A673 (cell line): Measurements from ENCODE around the gene ADORA2A. TPM values are rescaled to one million over a fixed set of nuclear protein-coding genes. Genes with fewer than 3 reads are reported as not detected.
A peak's percentile ranks its signal among the peaks of the same experiment; 100 is the strongest.

Experiments used
- BruUV-seq: library from RNA; stranded (reverse); fragments of 400-500 nt; replicated peaks from 2 replicates; lab custom pipeline; 2021; lab: Mats Ljungman, UMichigan
- CTCF ChIA-PET: fragments of 300-600 bp; sonication (Branson Sonifier 250); formaldehyde crosslinking; loops from one replicate; lab custom pipeline; 2022; ENCODE audit warnings: antibody characterized with exemption; lab: Charles Lee
- POLR2A ChIA-PET: fragments of 300-600 bp; sonication (Branson Sonifier 250); formaldehyde crosslinking; loops from one replicate; lab custom pipeline; 2022; ENCODE audit warnings: antibody characterized with exemption; ENCODE audit not compliant: low non-redundant PET; lab: Charles Lee
- DNase-seq: peaks from one replicate; pipeline ENCODE4 v3.0.0-alpha.2; 2015; ENCODE audit warnings: low spot score
- H3K27ac ChIP-seq: fragments of 200-600 bp; sonication (generic); 2 replicates; pipeline ENCODE4 v1.5.1; 2016; ENCODE audit warnings: mixed run types, low read depth, mild to moderate bottlenecking, mixed read lengths, antibody characterized with exemption, low read length; ENCODE audit not compliant: poor library complexity, severe bottlenecking
- H3K27me3 ChIP-seq: fragments of 200-600 bp; sonication (generic); replicated peaks from 2 replicates; pipeline ENCODE4 v1.6.1; 2017; ENCODE audit warnings: mixed run types, low read depth, mild to moderate bottlenecking, mixed read lengths, antibody characterized with exemption, low read length; ENCODE audit not compliant: insufficient read depth, poor library complexity
- H3K36me3 ChIP-seq: fragments of 200-600 bp; sonication (generic); 2 replicates; pipeline ENCODE4 v1.6.1; 2016; ENCODE audit warnings: mixed run types, mild to moderate bottlenecking, mixed read lengths, antibody characterized with exemption, low read length; ENCODE audit not compliant: insufficient read depth, poor library complexity, severe bottlenecking
- H3K4me1 ChIP-seq: fragments of 200-600 bp; sonication (generic); 2 replicates; pipeline ENCODE4 v1.6.1; 2017; ENCODE audit warnings: mixed run types, mild to moderate bottlenecking, mixed read lengths, antibody characterized with exemption, low read length; ENCODE audit not compliant: insufficient read depth, poor library complexity, severe bottlenecking
- H3K4me3 ChIP-seq: fragments of 200-600 bp; sonication (generic); 2 replicates; pipeline ENCODE4 v1.5.1; 2016; ENCODE audit warnings: low read depth, mixed run types, mild to moderate bottlenecking, mixed read lengths, low read length; ENCODE audit not compliant: poor library complexity, severe bottlenecking
- H3K9me3 ChIP-seq: fragments of 200-600 bp; sonication (generic); 2 replicates; pipeline ENCODE4 v1.6.1; 2016; ENCODE audit warnings: mixed run types, low read depth, mild to moderate bottlenecking, mixed read lengths, antibody characterized with exemption, low read length; ENCODE audit not compliant: poor library complexity, severe bottlenecking
- CTCF ChIP-seq: fragments of 300-800, 200-600 bp; sonication (generic); conservative IDR thresholded peaks from 2 replicates; pipeline ENCODE4 v1.5.1; 2017; ENCODE audit warnings: low read depth, mild to moderate bottlenecking, antibody characterized with exemption, low read length, moderate library complexity, mixed read lengths
- EZH2 ChIP-seq: fragments of 200-600 bp; sonication (generic); IDR thresholded peaks from 2 replicates; pipeline ENCODE4 v1.6.1; 2017; ENCODE audit warnings: borderline replicate concordance, low read depth, mild to moderate bottlenecking, mixed read lengths, antibody characterized with exemption, low read length; ENCODE audit not compliant: poor library complexity, severe bottlenecking
- intact Hi-C: fragments of 100-400 bp; cut with micrococcal nuclease; formaldehyde crosslinking; loops from one replicate; pipeline ENCODE4 v1.10.0; 2022; ENCODE audit not compliant: unreplicated experiment
- total RNA-seq: library from RNA; stranded (reverse); gene quantifications from 2 replicates; pipeline ENCODE4 v1.2.3, GENCODE V29; 2021

Gene ADORA2A
- total RNA-seq, 1 experiment from 2014 or later: 9.6 TPM

DNA sequence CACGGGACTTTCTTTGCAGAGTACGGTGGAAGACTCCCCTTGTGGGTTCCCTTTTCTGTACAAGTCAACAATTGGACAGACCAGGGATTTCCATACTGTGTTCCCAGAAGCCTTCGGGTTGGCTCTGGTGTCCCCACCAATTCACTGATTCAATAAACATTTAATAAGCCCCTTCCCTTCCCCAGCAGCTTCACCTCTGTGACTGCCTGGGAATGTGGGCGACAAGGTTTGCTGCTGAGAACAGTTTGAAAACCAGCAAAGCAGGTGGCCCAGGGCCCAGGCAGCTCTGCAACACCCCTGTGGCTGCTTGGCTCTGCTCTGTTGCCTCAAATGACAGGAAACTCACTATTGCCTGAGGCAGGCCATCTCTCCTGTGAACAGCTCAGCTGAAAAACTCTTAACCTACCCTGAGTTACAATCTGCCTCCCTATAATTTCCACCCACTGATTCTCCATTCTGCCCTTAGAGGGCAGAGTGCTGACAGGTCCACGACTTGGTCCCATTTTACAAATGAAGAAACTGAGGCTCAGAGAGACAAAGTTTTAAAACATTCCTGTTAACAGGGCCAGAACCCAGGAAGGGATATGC lies 10.4 kb downstream of the ADORA2A start:
- CTCF ChIA-PET: no interaction called here
- no TSS peak for BruUV-seq

GRCh38 chr22:24440270-24440717 lies 12.9 kb downstream of the ADORA2A start:
- no peaks in the 10 kb centered on the region for H3K27me3 ChIP-seq
- H3K9me3 ChIP-seq: no peaks in the 10 kb centered on the region
- BruUV-seq: no TSS peak
- H3K36me3 ChIP-seq: no peaks in the 10 kb centered on the region
- no peak for DNase-seq
- intact Hi-C loops: no loop called here
- no peak overlapping the region for H3K27ac ChIP-seq
- H3K4me1 ChIP-seq: peaks cover 16% of the 10 kb centered on the region
- no peak overlapping the region for H3K4me3 ChIP-seq
- ChIA-PET CTCF (no interaction called here), POLR2A (no interaction called here)
- TF ChIP-seq CTCF (no peak), EZH2 (no peak)

More for the DNA sequence above, 10.4 kb downstream of the ADORA2A start:
- Histone ChIP-seq H3K27ac (peak overlapping the region; percentile 37), H3K4me1 (peaks cover 26% of the 10 kb centered on the region), H3K9me3 (no peaks in the 10 kb centered on the region), H3K27me3 (no peaks in the 10 kb centered on the region), H3K4me3 (no peak overlapping the region), H3K36me3 (no peaks in the 10 kb centered on the region)
- intact Hi-C loops: no loop called here
- DNase-seq: peak; percentile 44
- TF ChIP-seq EZH2 (no peak), CTCF (peak; percentile 45)
- POLR2A ChIA-PET: no interaction called here

- no peaks in the 10 kb centered on the region for H3K27me3 ChIP-seq
- no TSS peak for BruUV-seq
- H3K4me3 ChIP-seq: no peak overlapping the region
- DNase-seq: no peak
- no peaks in the 10 kb centered on the region for H3K9me3 ChIP-seq
- POLR2A ChIA-PET: no interaction called here
- CTCF ChIA-PET: no interaction called here
- intact Hi-C loops: no loop called here
- TF ChIP-seq EZH2 (no peak), CTCF (no peak)
- no peaks in the 10 kb centered on the region for H3K36me3 ChIP-seq
- no peak overlapping the region for H3K27ac ChIP-seq
- H3K4me1 ChIP-seq: peaks cover 22% of the 10 kb centered on the region
Measured at GRCh38 chr22:24440718-24441405, 13.5 kb downstream of the ADORA2A start.
